NK-92 treated with Interleukin-12 subunit alpha and Interleukin-12 subunit beta, amount 100 ng/mL, for 24 hours (cell line): ENCODE data around the gene SYNJ2.

ENCODE experiments used
- DNase-seq: peaks from one replicate; lab custom pipeline; 2025; lab: John Stamatoyannopoulos, UW

The SYNJ2 gene

DNA sequence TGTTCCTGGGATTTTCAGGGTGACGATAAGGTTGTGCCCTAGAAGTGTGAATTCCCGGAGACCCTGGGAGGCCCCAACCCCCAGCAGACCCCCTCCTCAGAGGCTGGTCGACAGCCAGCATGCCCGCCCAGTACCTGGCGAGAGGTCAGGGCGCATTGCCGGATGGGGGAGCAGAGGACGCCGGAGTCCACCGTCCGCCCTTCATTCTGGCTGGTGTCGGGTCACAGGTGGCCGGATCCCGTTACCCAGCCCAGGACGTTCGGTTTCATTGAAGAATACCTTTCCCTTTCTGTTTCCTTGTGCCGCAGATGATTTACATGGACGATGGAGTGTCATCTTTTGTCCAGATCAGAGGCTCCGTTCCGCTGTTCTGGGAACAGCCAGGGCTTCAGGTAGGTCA lies 61.3 kb downstream of the SYNJ2 start:
- no peak for DNase-seq

DNA sequence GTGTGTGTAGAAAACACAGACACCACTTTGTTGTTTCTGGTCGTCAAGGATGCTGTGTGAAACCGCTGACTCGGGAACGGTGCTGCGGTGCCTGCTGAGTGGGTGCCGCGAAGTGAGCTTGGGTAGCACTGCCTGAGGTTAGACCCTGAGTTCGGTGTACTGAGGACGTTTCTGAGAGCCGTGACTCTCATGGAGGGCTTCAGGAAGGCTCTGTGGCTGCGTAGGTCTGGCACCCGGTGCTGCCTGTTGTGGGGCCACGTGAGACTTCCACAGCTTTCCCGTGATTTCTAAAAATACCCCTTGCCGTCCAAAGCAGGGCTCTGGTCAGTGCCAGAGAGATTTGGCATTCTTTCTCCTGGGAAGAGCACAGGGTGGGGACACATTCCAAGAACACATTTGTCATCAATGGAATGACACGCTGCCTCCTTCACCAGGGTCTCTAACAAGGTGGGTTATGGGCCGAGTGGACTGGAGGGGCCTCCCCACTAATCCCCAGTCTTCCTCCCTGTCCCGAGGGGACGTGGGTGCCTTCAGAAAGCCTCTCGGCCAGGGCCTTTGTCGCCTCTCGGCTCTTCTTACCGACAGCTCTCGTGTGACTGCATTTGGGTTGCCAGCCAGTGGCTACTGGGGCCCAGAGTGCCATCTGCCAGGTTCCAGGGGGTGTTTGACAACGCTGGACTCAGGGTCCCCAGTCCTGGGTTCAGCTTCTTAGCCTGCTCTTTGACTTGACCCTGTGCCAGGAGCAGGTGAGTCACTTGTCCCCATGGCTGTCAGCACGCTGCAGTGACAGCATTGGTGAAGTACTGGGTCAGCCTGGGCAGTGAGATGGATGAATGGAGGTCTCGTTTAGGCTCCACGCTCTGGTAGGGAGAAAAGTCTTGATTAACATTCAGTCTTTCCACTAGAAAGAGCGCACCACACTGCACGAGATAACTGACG lies 62.2 kb downstream of the SYNJ2 start:
- DNase-seq, result no peak

DNA sequence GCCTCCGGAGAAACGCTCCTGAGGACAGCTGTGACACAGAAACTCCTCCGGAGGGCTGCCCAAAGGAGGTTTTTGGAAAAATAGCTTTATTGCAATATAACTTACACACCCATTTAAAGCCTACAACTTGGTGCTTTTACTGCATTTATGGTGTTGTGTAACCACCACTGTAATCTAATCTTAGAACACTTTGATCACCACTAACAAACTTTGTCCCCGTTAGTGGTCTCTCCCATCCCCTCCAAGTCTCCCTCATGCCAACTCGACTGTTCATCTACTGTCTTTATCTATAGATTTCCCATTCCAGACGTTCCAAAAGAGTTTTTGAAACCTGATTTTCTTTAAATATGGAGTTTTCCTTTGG lies 62.8 kb downstream of the SYNJ2 start:
- DNase-seq, result no peak

DNA sequence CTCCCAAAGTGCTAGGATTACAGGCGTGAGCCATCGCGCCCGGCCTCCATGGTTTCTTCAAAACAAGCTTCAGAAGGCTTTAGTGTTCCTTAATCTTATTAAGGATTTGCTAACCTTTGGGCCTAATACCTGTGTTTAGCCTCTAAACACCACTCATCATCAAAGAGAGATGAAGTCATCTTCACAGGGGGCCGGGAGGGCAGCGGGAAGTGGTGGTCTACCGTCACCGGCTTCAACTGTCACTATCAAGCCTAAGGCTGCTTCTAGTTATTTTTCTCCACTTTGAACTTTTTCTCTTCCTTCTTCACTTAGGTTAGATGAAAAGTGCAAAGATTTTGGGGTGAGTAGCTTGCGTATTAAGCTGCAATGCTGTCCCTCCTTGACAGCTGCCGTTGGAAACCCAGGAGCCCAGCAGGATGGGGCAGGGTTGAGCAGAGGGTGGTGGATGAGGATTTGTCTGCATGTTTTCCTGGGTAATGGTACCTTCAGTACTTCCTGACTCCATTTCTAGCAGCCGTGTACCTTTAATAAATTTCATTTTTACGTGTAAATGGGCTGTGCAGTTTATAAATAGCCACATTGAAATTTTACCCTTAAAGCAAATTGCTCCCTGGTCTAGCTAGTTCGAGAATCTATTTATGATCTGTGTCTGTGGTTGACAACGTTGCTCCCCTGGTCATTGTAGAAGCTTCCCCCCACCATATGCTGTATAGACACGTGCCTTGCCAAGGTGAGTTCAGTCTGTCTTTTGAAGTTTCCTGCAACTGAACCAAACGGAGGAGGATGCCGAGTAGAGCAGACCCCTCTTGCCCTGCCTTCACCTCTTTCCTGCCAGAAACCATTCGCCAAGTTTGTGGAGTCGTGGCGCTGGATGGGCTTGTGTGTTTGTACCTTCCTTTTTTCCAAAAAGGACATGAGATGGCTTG lies 64.8 kb downstream of the SYNJ2 start:
- no peak for DNase-seq

DNA sequence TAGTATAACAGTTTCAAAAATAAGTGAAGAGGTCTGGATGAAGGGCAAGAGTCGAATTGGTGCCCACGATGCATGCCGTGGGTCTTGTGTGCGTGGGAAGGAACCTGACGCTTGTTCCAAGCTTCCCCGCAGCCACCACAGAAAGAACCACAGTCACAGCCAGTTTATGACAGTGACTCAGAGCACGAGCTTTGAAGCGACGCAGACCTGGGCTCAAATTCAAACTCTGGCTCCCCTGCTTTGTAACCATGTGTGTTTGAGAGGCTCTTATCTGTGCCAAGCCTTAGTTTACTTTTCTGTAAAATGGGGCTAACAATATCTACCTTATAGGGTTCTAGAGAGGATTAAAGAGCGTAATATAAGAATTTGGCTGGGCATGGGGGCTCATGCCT lies 65.5 kb downstream of the SYNJ2 start:
- DNase-seq, result no peak

DNA sequence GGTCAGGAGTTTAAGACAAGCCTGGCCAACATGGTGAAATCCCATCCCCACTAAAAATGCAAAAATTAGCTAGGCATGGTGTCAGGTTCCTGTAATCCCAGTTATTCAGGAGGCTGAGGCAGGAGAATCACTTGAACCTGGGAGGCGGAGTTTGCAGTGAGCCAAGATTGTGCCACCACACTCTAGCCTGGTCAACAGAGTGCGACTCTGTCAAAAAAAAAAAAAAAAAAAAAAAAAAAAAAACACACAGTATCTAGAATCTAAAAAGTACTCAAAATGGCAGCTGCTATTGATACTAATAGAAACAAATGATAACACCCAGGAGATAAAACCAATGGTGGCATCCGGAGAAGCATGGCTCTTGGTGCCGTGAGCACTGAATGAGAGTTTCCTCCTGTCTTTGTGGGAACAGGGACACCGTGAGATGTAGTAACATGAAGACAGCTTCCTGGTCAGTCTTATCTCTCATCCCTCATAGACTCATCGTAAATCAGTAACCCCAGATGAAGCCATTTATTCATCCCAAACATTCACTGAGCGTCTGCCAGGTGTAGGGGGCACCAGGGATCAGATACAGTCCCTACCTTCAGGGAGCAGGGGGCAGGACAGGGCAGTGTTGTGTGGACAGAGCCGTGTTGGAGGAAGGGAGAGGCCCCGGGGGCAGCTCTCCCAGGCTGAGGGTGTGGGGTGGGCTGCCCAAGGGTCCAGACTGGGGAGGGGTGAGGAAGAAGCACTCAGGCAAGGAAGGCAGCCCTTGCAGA lies 66.1 kb downstream of the SYNJ2 start:
- no peak for DNase-seq

DNA sequence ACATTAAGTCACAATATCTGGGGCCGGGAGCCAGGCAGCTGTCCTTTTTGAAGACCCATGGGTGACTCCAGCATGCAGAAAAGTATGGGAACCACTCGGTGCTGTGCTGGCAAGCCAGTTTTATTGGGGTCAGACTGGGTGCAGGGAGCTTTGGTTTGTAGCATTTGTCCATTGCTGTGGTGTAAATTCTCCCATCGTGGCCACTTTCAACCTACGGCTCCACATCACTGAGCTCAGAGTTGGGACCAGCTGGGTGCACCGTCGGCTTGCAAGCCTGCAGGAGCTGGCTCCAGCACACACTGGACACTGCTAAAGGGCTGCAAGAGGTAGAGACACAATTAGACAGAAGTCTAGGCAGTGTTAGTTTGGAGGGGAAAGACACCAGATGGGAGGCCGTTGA lies 66.9 kb downstream of the SYNJ2 start:
- DNase-seq, result no peak

DNA sequence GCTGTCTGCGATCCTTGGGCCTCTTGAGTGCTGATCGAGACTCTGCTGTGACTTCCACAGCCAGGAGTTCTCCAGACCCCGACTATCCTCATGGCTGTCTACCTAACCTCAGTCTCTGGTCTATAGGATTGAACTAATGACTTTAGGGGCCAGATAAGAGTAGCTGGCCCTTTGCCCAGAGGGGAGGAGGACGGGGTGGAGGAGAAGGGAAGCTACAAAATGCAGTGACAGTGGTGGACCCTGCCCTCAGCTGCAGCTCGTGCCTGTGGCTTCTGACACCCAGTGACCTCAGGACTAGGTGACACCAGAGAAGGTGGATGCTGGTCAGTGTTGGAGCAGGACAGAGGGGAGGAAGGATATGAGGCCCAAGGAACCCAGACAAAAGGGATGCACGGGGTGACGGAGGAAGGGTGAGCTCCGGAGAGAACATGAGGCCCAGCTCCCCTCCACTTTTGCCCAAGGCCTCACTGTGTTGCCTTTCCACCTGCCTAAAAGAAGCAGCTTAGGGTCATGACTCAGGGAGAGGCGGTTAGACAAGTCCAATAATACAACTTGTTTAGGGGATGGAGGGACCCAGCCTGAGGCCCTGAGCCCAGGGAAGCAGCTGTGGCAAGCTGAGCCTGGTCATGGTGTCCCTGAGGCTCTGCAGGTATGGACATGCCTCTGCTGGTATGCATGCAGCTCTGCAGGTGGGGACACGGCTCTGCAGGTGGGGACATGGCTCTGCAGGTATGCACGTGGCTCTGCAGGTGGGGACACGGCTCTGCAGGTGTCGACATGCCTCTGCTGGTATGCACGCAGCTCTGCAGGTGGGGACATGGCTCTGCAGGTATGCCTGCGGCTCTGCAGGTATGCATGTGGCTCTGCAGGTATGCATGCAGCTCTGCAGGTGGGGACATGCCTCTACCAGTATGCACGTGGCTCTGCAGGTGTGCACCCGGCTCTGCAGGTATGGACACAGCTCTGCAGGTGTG lies 67.7 kb downstream of the SYNJ2 start:
- no peak for DNase-seq

DNA sequence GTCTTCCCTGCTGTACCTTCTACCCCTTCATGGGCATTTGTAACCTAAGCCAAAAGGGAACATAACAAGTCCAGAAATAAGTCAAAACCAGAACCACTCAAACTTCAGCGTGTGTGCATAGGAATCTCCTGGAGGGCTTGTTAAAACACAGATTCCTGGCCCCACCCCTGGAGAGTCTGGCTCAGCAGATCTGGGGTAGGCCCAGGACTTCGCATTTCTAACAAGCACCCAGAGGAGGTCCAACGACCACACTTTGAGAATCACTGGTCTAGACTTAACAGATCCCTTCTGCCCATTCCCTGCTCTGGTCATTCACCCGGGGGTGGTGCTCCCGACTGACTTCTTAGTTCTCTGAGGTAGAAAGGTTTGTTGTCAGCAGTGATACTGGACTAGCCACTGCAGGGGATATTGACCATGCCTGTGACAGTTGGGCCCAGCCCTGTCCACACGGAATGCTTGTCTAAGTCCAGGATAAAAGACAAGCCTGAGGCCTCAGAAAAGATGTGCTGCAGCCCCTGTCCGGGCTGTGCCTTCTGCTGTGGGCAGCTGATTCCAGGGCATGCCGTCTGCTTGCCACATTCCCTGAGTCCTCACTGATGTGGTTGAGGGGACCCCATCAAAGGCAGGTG lies 68.6 kb downstream of the SYNJ2 start:
- DNase-seq, result no peak

DNA sequence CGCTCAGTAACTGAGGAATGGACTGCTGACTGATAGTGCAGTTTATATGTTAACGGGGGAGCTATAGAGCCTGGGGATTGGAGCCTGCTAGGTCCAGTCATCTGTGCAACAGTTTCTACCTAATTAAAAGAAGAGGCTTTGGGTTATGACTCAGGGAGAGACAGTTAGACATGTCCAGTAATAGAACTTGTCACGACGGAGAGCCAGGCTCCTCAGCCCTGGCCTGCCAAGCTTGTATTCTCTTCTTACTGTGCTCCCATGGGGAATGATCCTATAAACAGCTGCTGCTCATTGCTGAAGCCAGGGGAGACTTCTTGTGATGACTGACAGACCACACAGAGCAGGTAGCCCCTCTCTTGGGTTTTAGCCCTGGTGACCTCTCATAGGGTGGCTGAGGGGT lies 69.3 kb downstream of the SYNJ2 start:
- DNase-seq, result no peak

DNA sequence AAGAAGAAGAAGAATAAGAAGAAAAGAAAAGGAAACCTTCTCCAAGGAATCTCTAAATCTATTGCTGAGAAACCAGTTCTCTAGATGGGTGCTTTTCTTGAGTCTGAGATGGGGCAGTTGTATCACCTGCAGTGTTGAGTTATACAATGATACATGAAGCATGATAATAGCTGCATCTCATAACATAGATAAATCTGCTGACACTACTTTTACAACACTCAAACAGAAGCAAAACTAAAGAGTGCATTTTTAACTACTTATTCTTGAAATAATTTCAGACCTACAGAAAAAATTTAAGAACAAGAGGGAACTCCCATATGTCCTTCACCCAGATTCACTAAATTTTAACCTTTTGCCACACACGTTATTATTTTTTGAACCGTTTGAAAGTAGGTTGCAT lies 70.3 kb downstream of the SYNJ2 start:
- DNase-seq, result no peak

DNA sequence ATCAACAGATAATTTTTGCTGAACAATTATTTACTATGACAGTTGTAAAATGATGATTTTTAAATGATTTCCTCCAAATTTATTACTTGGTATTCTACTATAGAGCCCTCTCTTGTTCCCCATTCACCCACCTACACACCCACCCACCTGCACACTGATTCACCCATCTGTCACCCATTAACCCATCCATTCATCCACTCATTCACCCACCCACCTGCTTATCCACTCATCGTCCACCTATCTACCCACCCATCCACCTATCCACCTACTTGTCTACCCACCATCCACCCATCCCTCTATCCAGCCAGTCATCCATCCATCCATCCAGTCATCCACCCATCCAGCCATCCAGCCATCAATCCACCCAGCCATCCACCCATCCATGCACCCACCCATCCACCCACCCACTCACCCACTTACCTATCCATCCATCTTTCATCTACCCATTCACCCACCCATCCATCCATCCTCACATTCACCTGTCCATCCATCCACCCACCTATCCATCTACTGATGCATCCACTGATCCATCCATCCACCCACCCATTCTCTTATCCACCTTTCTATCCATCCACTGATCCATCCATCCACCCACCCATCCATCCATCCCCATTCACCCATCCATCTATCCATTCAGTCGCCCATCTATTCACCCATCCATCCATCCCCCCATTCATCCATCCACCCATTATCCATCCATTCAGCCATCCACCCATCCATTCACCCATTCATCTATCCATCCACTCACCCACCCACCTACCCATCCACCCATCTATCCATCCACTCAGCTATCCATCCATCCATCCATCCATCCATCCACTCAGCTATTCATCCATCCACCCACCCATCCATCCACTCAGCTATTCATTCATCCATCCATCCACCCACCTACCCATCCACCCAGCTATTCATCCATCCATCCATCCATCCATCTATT lies 72.0 kb downstream of the SYNJ2 start:
- no peak for DNase-seq

DNA sequence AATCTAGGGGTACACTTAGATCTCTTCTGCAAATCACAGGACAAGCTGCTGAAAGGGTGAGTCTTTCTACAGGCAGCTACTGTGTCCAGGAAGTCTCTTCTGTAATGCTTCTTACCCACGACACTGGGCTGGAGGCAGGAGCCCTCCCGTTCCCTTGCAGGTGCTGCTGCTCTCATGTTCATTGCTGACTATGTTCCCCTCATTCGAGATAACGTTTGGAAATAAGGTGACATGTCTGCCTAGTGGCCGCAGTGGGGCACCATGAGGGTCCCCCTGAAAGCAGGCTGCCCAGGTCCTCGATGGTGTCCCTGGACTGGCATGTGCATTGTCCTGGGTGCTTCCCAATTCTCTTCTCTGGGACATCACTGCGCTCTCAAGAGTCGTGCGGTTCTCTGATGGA lies 74.7 kb downstream of the SYNJ2 start:
- DNase-seq, result no peak

DNA sequence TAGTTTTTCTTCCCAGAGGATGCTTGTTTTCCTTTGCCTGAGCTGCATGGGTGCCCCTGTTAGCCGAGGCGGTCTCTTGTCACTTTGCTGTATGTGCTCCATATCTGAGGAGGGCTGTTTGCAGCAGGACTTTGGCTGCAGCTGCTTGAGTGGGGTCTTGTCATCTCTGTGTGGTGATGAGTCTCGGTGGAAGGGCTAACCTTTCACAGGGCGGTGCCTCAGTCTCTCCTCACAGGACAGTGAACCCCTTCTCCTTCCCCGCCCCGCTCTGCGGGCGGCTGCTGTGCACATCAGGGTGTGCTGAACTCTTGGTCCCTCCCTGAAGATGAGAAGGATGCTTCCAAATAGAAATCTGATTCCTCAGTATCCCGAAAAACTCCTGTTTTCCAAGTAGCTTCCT lies 75.1 kb downstream of the SYNJ2 start:
- DNase-seq, result no peak

DNA sequence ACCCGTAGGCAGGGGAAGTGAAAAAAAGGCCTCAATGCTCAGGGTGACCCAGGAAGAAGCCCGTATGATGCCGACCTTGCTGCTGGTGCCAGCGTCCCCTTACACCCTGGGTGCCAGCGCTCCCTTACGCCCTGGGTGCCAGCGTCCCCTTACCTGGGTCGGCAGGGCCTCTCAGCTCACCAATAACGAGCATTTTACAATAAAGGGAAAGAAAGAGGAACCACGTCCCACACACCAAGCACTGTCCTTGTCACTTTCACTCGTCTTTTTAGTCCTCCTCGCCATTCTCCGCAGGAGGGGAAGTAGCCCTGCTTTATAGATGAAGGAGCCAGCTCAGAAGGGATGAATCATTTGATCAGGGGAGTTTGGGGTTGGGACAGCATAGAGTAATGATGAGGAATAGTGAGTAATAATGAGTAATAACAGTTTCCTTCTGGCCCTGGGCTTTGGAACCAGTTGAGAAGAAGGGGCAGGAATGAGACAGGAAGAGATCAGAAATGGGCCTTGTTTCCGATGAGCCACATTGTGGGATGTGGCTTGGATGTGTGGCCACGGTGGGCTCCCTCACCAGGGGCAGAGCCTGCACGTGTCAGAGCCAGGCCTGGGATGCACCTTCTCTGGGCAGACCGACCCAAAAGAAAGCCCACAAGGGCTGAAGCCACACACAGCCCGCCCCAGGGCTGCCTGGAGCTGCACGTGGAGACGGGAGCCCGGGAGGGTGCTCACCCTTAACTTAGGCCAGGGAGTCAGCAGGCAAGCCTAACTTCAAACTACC lies 75.7 kb downstream of the SYNJ2 start:
- DNase-seq, result no peak

DNA sequence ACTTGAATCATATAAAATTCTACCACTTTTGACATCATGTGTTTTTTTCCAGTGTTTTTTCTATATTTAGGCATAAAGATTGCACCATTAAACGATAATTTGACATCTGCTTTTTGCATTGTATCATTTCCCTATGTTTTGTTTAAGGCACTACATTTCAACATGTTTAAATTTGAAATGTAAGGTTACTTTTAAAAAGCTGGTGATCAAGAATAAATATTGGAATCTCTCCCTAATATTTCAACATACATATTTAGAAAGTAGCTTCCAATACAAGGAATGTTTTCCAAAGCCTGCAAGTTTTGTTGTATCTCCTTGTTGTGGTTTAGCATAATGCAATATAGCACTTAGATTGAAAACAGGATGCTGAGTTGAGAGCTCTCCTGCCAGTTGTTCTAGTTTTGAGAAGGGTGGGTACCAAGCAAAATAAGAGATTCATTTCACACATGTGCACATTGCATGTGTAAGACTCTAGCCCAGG lies 76.5 kb downstream of the SYNJ2 start:
- DNase-seq, result no peak

DNA sequence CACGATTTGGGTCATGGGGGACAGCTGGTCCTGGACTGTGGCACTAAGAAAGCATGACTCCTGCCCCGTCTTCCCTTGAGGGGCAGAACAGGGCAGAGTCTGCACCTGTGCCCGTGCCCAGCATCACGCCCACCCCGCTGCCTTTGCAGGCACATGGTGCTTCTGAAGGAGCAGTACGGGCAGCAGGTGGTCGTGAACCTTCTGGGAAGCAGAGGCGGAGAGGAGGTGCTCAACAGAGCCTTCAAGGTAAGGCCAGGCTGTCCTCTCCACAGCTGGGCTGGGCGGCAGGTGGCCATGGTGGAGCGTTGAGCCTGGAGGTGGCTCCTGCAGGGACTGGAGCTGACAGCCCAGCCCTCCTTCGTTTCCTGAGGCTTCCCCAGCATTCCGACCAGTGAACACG lies 77.4 kb downstream of the SYNJ2 start:
- DNase-seq, result no peak
